Testis (tissue), 2 donors: Measurements from ENCODE around the gene FKBP10.

Experiments used
- CTCF ChIP-seq, 3 experiments: fragments of 450-650 bp in 2 of 3; fragments of 200-600 bp in 1 of 3; sonication (generic) in 1 of 3; IDR thresholded peaks; one replicate each; pipeline ENCODE4 v1.5.1; 2016 to 2019; ENCODE audit warnings: antibody characterized with exemption in 3 of 3, mild to moderate bottlenecking in 2 of 3, moderate library complexity in 1 of 3
- POLR2A ChIP-seq: fragments of 450-650 bp; IDR thresholded peaks from one replicate; pipeline ENCODE4 v1.6.1; 2017; ENCODE audit warnings: antibody characterized with exemption, mild to moderate bottlenecking, moderate library complexity

- TF ChIP-seq CTCF (IDR thresholded peaks at IDR 0.05) (no peak), POLR2A (no peak)
Observed at GRCh38 chr17:41763327-41763726, 49.5 kb upstream of the FKBP10 start.
